ENCODE data around the gene PHLDA2. TPM values are rescaled to one million over a fixed set of nuclear protein-coding genes. Genes with fewer than 3 reads are reported as not detected.

Gene PHLDA2
- total RNA-seq, 1 experiment from 2014 or later: 309 TPM

- TF ChIP-seq TCF7L2 (IDR thresholded peaks at IDR 0.05; ENCODE audit: borderline replicate concordance, extremely low read depth, insufficient read depth, insufficient read length) (peak; percentile 17), ELF1 (IDR thresholded peaks at IDR 0.05; ENCODE audit: borderline replicate concordance, low read depth) (no peak), JUND (IDR thresholded peaks at IDR 0.05) (no peak), EZH2 (IDR thresholded peaks at IDR 0.05) (no peak), ATF3 (IDR thresholded peaks at IDR 0.05) (no peak), SIN3A (IDR thresholded peaks at IDR 0.05; ENCODE audit: low read depth) (no peak), RAD21 (IDR thresholded peaks at IDR 0.05; ENCODE audit: low read depth) (no peak), CTCF (IDR thresholded peaks at IDR 0.05 in 2 of 3, conservative IDR thresholded peaks at IDR 0.05 in 1 of 3; ENCODE audit: borderline replicate concordance in 1 of 3, insufficient read depth in 1 of 3, low read depth in 2 of 3, low read length in 2 of 3) (no peak)
These were observed 38.5 kb downstream of the PHLDA2 start (continued) for GRCh38 chr11:2890466-2891294.
